IPS-NIHi7 (cell line): ENCODE results near the gene UCKL1.
"Not testable (repeated sequence)": the region's sequence is repeated elsewhere in the genome, so short reads cannot be mapped to it uniquely, and the experiment has no call there.

ENCODE experiments used
- DNase-seq: peaks from one replicate; pipeline ENCODE4 v3.0.0; 2012; ENCODE audit warnings: mixed read lengths; ENCODE audit errors: extremely low spot score

Gene UCKL1

DNA sequence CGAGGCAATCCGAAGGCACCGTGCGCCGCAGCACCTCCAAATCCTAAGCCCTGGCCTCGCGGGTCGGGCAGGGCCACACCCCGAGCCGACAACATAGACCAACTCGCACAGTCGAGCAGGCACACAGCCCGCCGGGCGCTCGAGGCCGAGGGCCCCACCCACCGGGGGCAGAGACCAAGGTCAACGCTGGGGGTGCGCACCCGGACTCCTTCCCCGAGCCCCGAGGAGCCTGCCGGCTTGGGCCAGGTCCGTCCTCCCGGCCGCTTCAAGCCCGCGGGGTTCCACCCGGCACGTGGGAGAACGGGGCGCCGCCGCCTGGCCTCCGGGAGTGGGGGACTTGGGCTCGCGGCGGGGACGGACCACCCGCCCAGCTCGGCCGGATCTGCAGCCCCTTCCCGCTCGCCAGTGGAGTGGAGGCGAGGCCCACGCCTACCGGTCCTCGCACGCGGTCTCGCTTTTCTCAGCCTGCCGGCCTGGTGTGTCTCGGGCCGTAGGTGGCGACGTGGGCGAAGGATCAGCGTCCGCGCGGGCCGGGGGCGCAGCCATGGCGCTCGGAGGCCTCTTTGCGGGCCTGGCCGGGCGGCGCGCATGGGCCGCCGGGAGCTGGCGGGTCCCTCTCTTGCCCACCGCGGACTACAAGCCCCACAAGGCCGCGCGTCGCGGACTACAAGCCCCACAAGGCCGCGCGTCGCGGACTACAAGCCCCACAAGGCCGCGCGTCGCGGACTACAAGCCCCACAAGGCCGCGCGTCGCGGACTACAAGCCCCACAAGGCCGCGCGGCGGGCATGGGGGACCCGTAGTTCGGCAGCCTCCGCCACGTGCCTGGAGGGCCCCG, at the start of gene UCKL1:
UCKL1 (minus strand) TSS at position 590 of the 837 bp plus-strand sequence; CDS start at position 546, 44 bp downstream.
- DNase-seq, result peak; percentile 90

DNA sequence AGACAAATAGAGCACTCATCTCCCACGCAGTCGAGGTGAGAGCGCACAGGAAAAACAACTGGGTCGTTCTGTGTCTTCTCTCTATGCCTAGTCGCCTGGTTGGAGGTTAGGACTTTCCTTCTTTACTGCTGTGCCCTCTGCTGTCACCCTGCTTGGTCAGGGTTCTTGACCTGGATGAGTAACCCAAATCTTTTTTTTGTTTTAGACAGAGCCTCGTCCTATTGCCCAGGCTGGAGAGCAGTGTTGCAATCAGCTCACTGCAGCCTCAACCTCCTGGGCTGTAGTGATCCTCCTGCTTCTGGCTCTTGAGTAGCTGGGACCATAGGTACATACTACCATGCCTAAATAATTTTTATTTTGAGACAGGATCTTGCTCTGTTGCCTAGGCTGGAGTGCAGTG, 49.2 kb upstream of the UCKL1 start:
- no peak for DNase-seq

DNA sequence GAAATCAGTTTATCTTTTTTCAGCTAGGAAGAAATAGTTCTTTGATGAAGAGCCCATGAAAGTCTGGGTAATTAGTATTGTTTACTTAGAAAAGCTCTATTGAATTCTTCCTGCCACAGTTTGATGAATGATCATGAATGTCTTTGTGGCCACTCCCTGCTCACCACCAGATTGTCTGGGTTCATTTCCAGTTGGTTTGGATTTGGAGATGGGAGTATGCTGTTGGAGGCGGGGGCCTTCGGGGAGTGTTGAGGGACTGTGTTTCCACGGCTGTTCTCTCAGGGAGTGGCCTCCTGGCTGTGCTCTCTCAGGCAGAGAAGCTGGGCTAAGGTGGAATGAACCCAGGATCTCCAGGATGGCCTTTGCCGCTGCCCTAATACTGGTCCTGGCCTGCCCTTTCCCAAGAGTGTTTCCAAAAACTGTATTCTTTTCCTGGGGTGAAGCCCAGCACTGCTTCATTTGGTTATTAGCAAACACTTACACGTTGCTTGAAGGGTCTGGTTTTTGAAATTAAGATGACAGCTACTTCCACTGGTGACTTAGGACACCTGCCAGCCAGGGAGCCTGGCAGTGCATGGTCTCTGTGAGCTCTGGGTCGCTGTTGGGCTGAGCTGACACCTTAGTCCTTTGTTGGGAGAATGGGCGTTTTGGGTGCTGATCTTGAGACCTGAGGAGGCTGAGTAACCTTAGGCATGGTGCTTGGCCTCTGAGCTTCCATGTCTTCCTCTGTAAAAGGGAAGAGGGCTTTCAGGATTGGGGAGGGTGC, 47.9 kb upstream of the UCKL1 start:
- no peak for DNase-seq

DNA sequence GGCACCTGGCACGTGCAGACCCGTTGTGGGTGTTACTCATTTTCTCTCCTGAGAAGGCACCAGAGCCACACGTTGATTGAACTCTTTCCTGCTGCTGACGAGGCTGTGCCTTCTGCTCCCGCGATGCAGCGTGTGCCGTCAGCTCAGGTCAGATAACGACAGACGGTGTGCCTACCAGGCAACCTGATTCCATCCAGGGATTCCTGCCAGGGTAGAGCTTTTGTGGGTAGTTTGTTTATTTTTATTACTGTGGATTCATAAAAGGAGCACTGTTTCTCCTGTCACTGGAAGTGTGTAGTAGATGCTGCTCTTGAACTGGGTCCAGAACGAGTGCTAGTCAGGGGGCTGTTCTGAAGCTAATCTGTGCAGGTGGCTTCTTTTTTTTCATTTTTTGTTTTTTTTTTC, 45.4 kb upstream of the UCKL1 start:
- DNase-seq, result no peak

DNA sequence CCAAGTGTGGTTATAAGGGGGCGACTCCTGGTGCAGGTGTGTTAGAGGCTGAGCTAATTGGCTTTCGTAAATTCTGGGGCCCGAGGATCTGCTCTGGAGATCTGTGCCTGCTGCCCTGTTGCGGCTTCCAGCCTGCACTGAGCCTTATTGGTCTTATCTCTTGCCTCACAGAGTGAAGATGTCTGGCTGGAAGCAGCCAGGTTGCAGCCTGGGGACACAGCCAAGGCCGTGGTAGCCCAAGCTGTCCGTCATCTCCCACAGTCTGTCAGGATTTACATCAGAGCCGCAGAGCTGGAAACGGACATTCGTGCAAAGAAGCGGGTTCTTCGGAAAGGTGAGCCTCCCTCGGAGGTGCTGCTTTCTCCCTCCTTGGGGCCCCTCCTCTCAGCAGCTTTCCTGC, 44.7 kb upstream of the UCKL1 start:
- DNase-seq, result no peak

DNA sequence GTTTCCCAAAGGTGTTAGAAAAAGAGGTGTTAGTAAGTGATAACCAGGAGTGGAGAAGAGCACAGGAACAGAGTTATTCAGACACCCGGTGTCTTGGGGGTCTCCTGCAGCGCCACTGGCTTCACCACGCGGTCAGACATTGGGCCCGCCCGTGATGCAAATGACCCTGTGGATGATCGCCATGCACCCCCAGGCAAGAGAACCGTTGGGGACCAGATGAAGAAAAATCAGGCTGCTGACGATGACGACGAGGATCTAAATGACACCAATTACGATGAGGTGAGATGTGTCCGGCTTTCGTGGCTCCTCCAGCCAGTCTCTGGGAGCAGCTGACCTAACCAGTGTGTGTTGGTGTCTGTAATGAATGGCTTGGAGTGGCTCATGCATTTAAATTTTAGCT, 26.7 kb upstream of the UCKL1 start:
- DNase-seq, result no peak

DNA sequence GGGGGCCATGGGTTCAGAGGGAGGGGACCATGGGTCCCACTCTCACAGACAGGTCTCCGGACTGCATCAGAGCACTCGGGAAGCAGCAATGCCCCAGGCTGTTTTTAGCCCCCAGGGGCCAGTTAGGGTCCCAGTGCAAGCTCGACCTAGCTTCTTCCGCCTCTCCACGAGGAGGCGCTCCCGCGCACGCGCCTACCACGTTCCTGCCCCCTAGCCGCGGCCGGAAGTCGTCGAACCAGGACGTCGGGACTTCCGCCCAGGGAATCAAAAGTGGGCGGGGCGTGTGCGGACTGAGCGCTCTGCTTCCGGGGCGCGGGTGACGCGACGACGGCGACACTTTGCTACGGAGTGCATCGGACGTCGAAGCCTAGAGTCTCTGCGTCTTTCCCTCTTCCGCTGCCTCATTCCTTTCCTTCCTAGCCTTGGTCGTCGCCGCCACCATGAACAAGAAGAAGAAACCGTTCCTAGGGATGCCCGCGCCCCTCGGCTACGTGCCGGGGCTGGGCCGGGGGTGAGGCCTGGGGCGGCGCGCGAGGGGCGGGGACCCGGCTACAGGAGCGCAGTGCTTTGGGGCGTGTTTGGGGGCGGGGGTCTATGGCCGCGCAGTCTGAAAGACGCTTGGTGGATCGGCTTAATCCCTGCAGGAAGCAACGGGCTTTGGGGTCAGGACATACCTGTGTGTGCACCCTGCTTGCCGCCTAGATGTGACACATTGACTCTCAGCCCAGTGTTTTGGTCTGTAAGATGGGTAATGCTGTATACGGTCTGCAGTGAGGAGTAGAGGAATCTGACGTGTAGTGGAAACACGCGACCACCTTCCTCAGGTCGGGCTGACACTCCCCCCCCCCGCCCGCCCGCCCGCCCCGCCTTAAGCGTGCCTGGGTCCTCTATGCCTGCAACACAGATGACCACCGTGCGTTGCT, 24.9 kb upstream of the UCKL1 start, which contains the start of gene PRPF6:
PRPF6 (plus strand) TSS at position 327 of the 923 bp plus-strand sequence; CDS start at position 441, 114 bp downstream.
- peak; percentile 98 for DNase-seq

DNA sequence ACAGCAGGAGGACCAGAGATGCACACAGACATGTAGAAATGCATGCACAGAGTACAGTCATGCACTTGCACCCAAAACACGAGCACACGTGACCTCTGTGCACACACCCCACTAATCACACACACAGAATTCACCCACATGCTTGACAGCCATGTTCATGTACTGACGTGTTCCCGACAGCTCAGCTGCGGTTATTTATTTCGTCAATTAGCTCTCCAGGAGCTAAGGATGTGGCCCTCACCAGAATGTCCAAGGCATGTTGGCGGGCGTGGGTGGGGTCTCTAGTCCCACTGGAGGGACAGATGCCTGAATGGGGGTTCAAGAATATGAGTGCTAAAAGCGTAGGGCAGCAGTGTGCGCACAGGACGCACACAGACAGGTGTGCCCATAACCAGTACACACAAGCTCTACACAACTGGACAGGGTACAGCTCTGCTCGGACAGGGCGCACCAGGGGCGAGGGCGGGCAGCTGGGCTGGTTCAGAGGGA, 24.1 kb upstream of the UCKL1 start:
- no peak for DNase-seq

DNA sequence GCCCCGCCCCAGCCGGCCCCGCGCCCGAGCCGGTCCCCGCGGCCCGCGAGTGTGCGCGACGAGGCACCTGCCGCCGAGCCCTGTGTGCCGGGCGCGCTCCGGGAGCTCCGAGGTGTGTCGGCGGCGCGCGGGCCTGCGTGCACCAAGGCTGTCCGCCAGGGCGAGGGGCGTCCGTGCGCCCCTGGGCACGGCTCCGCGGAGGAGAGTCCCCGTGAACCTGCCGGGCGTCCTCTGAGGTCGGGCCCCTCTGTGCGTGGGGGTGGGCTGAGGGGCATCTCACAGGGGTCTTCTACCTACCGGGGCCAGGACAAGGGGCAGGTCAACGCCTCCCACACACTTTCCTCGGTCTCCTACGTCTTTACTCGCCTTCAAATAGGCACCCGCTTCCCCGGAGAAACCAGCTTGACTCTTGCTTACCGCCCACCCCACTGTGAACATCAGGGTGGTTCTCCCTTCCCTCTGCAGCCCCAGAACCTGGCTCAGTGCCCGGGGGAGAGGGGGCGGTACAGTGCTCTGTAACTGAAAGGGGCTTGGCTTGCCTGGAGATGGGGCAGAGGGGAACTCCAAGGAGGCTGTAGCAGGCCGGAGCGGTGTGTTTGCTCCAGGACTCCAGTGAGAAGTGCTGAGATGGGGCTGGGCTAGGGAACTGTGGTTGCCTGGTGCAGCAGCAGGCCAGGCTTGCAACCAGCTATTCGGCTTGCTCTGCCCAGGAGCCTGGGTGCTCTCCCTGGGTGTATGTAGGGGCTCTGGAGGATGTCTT, 23.5 kb upstream of the UCKL1 start, which contains the start of gene SAMD10:
SAMD10 (minus strand) TSS at position 86 of the 760 bp plus-strand sequence. CDS start 175 bp downstream, outside the sequence.
- peak; percentile 44 for DNase-seq

DNA sequence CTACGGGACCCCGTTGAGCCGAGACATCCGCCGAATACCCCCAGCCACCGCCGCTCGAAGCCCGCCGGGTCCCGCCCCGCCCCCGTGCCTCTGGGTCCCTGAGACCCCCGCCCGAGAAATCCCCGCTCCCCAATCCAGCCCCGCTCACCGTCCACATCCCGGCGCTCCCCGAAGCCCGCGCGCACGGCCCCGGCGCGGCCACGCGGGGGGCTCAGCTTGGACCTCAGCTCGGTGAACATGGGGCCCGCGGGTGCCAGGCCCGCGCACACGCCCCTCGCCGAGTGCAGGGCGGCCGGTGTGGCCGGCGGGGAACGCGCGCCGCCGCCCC, 23.0 kb upstream of the UCKL1 start:
- DNase-seq, result peak; percentile 31

DNA sequence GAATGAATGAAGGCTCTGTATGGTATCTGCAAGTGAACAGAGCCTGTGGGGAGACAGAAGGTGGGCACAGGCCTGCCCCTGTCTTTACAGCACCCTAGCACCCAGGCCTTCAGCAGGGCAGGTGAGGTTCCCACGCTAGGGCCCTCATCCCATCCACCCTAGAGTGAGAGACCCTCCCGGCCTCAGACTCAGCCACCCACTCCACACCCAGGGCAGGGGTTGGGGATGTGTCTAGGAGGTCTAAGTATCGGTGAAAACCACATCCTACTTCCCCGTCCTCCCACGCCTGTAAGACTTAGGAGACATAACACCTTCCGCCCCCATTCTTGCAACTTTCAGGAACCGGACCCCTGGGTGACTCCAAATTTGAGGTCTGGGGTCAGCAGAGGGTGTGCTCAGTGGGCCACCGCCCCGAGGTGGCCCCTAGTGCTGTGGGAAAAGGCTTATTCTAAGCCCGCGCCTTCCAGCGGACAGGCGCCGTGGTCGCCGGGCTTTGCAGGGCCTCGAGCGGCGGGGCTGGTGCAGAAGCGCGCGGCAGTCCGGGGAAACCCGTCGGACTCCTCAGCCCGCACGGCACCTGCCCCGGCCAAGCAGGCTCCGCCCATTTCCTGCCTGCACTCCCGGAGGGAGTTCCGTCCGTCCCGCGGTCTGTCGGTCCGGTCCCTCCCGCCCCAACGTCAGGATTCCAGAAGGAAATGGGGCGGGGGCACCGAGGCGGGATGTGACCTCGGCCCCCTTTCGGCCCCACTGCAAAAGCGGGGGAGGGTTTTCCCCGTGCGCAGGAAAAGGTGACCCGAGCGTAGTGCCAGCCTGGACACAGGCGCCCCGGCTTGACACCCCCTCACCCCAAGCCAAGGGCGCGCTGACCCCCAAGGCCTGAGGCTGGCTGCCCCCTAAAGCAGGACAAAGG, 22.4 kb upstream of the UCKL1 start:
- peak; percentile 75 for DNase-seq

DNA sequence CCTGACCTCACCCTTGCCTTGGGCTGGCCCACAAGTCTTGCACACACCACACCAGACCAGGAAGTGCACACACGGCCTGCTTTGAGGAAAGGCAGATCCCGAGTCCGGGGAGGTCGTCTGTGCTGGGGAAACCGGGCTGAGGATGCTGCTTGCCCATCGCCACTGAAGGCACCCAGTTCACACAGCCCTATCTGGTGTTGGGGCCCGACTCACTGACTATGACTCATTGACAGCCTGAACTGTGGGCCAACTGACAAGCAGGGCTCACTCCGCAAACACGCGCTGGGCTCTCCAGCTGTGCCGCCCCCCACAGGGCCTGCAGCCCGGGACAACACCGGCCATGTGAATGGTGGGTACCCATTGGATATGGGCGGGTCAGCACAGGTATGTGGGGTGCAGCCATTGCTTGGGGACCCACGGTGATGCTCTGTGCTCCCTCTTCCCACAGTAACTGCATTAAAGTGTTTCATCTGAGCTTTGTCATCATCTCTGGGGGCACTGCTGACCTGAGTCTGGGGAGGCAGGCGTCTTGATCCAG, 21.6 kb upstream of the UCKL1 start:
- no peak for DNase-seq

DNA sequence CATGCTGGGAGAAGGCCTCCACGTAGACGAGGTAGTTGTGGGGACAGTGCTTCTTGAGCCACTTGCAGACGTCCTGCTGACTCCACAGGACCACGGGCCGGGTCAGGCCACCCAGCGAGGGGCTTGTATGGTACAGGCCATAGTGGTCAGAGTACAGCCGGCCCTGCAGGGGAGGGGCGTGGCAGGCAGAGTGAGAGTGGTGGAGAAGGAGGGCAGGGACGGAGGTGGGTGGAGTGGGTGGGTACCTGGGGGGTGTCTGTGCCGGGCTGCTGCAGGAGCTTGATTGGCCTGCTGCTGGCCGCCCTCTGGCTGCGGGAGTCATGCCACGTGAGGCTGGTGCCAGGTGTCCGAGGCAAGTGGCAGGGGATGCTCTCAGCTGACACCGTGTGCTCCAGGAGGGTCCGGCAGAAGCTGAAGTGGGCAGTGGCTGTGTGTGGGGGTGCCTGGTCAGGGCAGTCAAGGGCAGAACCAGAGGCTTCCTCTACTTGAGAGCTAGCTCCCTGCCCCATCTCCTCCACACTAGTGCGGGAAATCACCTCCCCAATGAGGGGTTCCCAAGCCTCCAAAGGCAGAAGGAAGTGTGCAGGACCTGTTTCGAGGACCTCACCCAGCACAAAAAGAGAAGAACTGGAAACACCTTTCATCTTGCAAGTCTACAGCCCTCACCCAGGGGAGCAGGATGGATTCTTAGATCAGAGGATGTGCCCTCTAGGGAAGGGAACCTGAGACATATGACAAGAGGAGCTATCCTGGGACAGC, 20.9 kb upstream of the UCKL1 start:
- DNase-seq, result no peak

DNA sequence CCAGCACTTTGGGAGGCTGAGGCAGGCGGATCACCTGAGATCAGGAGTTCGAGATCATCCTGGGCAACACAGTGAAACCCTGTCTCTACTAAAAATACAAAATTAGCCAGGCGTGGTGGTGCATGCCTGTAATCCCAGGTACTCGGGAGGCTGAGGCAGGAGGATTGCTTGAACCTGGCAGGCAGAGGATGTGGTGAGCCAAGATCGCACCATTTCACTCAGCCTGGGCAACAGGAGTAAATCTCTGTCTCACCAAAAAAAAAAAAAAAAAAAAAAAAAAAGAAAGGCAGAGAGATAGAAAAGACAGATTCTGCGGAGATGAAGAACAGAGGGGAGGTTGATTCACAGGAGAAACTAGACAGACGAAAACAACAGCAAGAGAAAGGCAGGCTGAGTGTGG, 20.3 kb upstream of the UCKL1 start:
- DNase-seq, result not testable (repeated sequence)

DNA sequence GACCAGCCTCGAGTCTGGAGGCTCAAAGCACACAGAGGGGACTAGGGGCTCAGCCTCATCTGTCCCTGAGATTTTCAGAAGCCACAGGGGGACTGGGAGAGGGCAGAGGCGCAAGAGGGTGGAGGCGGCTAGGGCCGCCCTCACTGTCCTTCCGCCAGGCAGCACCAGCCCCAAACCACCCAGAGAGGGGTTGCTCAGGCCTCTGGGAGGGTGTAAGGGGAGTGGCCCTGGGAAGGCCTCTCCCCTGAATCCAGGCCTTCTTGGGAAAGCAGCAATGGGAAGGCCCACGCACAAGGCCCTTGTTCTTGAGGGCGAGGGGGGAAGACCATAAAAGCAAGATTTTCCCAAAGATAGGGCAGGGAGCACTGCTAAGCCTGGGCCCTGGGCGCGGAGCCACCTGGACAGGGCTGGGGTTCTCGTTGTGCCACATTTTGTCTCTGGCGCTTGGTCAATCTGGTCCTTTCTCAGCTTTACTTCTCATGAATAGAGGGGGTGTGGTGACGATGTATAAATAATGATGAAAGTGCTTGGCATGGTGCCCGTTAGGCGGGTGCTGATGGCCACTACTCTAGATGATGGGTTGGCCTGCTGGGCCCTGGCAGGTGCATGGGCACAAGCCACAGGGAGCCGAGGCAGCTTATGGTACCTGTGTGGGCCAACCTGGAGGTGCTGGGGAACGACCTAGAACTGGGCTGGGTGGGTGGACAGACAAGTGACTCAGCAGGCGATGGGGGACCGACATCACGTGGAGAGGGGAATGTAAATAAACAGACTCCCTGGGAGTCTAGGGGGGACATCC, 18.4 kb upstream of the UCKL1 start:
- DNase-seq, result no peak

DNA sequence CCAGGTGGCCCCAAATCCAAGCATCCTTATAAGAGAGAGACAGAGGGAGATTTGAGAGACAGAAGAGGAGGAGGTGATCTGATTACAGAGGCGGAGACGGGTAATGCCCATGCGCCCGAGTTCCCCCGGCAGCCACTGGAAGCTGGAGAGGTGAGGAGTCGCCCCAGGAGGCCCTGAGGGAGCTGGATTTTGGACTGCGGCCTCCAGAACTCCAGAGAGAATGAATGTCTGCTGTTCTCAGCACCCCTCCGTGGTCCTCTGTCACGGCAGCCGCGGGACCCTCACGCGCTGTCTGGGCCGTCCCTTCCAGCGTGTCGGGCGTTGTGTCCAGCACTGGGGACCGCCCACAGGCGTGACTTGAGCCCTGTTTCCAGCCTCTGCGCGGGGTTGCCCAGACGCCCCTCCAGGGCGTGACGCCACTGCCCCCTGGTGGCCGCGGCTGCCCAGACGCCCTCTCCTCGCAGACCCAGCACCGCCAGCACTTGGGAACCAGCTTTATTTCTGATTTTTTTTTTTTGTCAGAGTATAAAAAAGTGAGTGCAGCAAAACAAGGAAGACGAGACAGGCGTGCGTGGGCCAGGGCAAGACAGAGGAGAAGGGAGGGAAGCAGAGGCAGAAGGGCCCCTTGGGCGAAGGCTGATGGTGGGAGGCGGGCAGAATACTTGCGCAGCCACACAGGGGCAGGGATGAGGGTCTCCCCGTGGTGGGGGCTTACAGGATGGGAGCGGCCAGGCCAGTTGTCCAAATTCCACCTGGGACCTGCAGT, 17.6 kb upstream of the UCKL1 start:
- DNase-seq, result peak; percentile 87

DNA sequence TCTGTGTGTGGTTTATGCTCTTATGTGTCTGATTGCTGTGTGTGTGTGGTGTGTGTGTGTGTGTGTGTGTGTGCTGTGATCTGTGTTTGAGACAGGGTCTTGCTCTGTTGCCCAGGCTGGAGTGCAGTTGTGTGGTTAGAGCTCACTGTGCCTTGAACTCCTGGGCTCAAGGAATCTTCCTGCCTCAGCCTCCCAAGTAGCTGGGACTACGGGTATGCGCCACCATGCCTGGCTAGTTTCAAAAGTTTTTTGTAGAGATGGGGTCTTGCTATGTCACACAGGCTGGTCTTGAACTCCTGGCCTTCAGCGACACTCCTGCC, 16.9 kb upstream of the UCKL1 start:
- DNase-seq, result no peak
